ENCODE measurements around the gene OIT3. TPM values are rescaled to one million over a fixed set of nuclear protein-coding genes. Genes with fewer than 3 reads are reported as not detected.

Gene OIT3
- total RNA-seq, 1 donor from 2014 or later, result 0.23 TPM

GRCh38 chr10:72952189-72952588 lies 58.6 kb downstream of the OIT3 start:
- DNase-seq (ENCODE audit: low spot score), result no peak

- no peak for DNase-seq (ENCODE audit: low spot score)
Observed at GRCh38 chr10:72952642-72953158, 59.2 kb downstream of the OIT3 start.

GRCh38 chr10:72953687-72954086 lies 60.1 kb downstream of the OIT3 start:
- no peak for DNase-seq (ENCODE audit: low spot score)

GRCh38 chr10:72954230-72954595 lies 60.7 kb downstream of the OIT3 start:
- no peak for DNase-seq (ENCODE audit: low spot score)

GRCh38 chr10:72954596-72955554 lies 61.3 kb downstream of the OIT3 start, which contains the start of gene PLA2G12B:
TSS of gene PLA2G12B (minus strand) at chr10:72954806. CDS start at chr10:72954685, 121 bp downstream.
- no peak for DNase-seq (ENCODE audit: low spot score)

GRCh38 chr10:72956001-72956400 lies 62.5 kb downstream of the OIT3 start:
- DNase-seq (ENCODE audit: low spot score), result no peak

GRCh38 chr10:72976886-72977285 lies 83.3 kb downstream of the OIT3 start:
- no peak for DNase-seq (ENCODE audit: low spot score)

GRCh38 chr10:72979709-72980108 lies 86.2 kb downstream of the OIT3 start:
- DNase-seq (ENCODE audit: low spot score), result no peak

GRCh38 chr10:72980348-72980747 lies 86.8 kb downstream of the OIT3 start:
- DNase-seq (ENCODE audit: low spot score), result no peak

GRCh38 chr10:72981028-72981881 lies 87.7 kb downstream of the OIT3 start:
- no peak for DNase-seq (ENCODE audit: low spot score)

GRCh38 chr10:72981882-72982529 lies 88.5 kb downstream of the OIT3 start:
- no peak for DNase-seq (ENCODE audit: low spot score)

Other genes with a start within 250 kb of the OIT3 start
- gene MCU, start 201.6 kb upstream of the OIT3 start, total RNA-seq, result 40.1 TPM
- gene PLA2G12B, start 61.1 kb downstream of the OIT3 start, total RNA-seq, result not detected
- gene P4HA1, start 203.1 kb downstream of the OIT3 start, total RNA-seq, result 25.0 TPM
- gene NUDT13, start 216.7 kb downstream of the OIT3 start, total RNA-seq, result 2.5 TPM